Activated T-cell treated with anti-CD3 and anti-CD28 coated beads, Interleukin-2, amount 50 U/mL, for 72 hours (primary cell): Measurements from ENCODE around the gene ALKBH5. TPM values are rescaled to one million over a fixed set of nuclear protein-coding genes. Genes with fewer than 3 reads are reported as not detected.

ENCODE experiments used
- ATAC-seq, 2 donors: fragments of 150-1000 bp; cut with Tn5 transposase; replicated peaks in 1 of 2; 2 replicates each; pipeline ENCODE4 v1.10.0; 2021; ENCODE audit warnings: moderate library complexity in 2 of 2, mild to moderate bottlenecking in 1 of 2
- DNase-seq, 2 donors: peaks; one replicate each; pipeline ENCODE4 v3.0.0; 2021 to 2022; ENCODE audit warnings: mixed read lengths in 1 of 2
- H3K27ac Mint-ChIP-seq: one replicate; pipeline ENCODE4 v1.8.0; 2022; ENCODE audit warnings: mild to moderate bottlenecking, moderate library complexity, mixed read lengths
- H3K27me3 Mint-ChIP-seq: one replicate; pipeline ENCODE4 v1.8.0; 2022; ENCODE audit warnings: low read depth, mixed read lengths
- H3K36me3 Mint-ChIP-seq, 2 donors: one replicate each; pipeline ENCODE4 v1.8.0; 2022; ENCODE audit warnings: mixed read lengths in 2 of 2, mild to moderate bottlenecking in 1 of 2; ENCODE audit not compliant: insufficient read depth in 2 of 2
- H3K4me1 Mint-ChIP-seq: one replicate; pipeline ENCODE4 v1.8.0; 2022; ENCODE audit warnings: low read depth, mixed read lengths
- H3K4me3 Mint-ChIP-seq, 2 donors: one replicate each; pipeline ENCODE4 v1.8.0; 2022; ENCODE audit warnings: mild to moderate bottlenecking in 2 of 2, mixed read lengths in 2 of 2, moderate library complexity in 2 of 2
- H3K9me3 Mint-ChIP-seq, 2 donors: one replicate each; pipeline ENCODE4 v1.8.0; 2022; ENCODE audit warnings: mixed read lengths in 2 of 2
- total RNA-seq, 2 donors: library from RNA; stranded (reverse); gene quantifications; one replicate each; pipeline ENCODE4 v1.2.3, GENCODE V29; 2022

ALKBH5 gene
- total RNA-seq, 2 donors from 2014 or later: 125 to 133 TPM

GRCh38 chr17:18161207-18162145 is 22.2 kb upstream of the ALKBH5 start:
- Mint-ChIP-seq H3K36me3 (no peaks in the 10 kb centered on the region), H3K4me3 (no peak overlapping the region)

GRCh38 chr17:18163547-18163946 is 20.1 kb upstream of the ALKBH5 start:
- H3K4me1 Mint-ChIP-seq: no peaks in the 10 kb centered on the region
- DNase-seq: no peak
- H3K27ac Mint-ChIP-seq: no peak overlapping the region
- H3K36me3 Mint-ChIP-seq: no peaks in the 10 kb centered on the region
- no peaks in the 10 kb centered on the region for H3K27me3 Mint-ChIP-seq
- no peak overlapping the region for H3K4me3 Mint-ChIP-seq
- no peaks in the 10 kb centered on the region for H3K9me3 Mint-ChIP-seq
- no peak for ATAC-seq

More at GRCh38 chr17:18161207-18162145, 22.2 kb upstream of the ALKBH5 start:
- Mint-ChIP-seq H3K27ac (no peak overlapping the region), H3K4me1 (peaks cover 9% of the 10 kb centered on the region), H3K27me3 (no peaks in the 10 kb centered on the region), H3K9me3 (no peaks in the 10 kb centered on the region)
- no peak for ATAC-seq
- DNase-seq: no peak

DNA sequence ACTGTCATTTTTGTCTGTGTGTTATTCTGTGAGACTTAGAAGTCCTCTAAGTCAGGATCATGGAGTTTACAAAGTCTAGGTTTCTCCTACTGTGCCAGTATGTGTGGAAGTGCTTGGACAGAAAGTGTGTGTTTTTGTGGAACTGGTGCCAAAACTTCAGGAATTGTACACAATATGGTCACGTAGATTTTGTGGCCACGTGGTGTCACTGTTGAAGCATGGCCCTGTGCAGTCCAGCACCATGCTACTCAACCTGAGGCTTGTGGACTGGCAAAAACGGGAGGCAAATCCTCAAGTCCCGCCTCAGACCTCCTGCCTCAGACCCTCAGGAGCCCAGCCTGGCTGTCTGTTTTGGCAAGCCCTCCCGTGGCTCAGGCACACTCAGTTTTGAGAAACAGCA is 16.7 kb upstream of the ALKBH5 start:
- Mint-ChIP-seq H3K36me3 (no peaks in the 10 kb centered on the region), H3K4me3 (no peak overlapping the region), H3K4me1 (no peaks in the 10 kb centered on the region), H3K27me3 (no peaks in the 10 kb centered on the region), H3K9me3 (no peaks in the 10 kb centered on the region), H3K27ac (no peak overlapping the region)
- ATAC-seq: no peak
- DNase-seq: no peak

- Mint-ChIP-seq H3K9me3 (no peaks in the 10 kb centered on the region), H3K4me3 (no peak overlapping the region), H3K27me3 (no peaks in the 10 kb centered on the region), H3K36me3 (no peaks in the 10 kb centered on the region), H3K4me1 (no peaks in the 10 kb centered on the region), H3K27ac (no peak overlapping the region)
- no peak for ATAC-seq
- DNase-seq: no peak
Observed at GRCh38 chr17:18167421-18167820, 16.2 kb upstream of the ALKBH5 start.

GRCh38 chr17:18172531-18173278 is 10.9 kb upstream of the ALKBH5 start:
- Mint-ChIP-seq H3K4me3 (no peak overlapping the region), H3K9me3 (no peaks in the 10 kb centered on the region), H3K27ac (no peak overlapping the region), H3K4me1 (no peaks in the 10 kb centered on the region), H3K27me3 (no peaks in the 10 kb centered on the region), H3K36me3 (no peaks in the 10 kb centered on the region)
- ATAC-seq (no peak), DNase-seq (no peak)

- Mint-ChIP-seq H3K9me3 (no peaks in the 10 kb centered on the region), H3K36me3 (no peaks in the 10 kb centered on the region), H3K4me1 (no peaks in the 10 kb centered on the region), H3K4me3 (no peak overlapping the region), H3K27ac (no peak overlapping the region), H3K27me3 (no peaks in the 10 kb centered on the region)
- DNase-seq: no peak
- no peak for ATAC-seq
Observed at GRCh38 chr17:18173740-18174139, 9.9 kb upstream of the ALKBH5 start.

GRCh38 chr17:18176176-18176575 is 7.5 kb upstream of the ALKBH5 start:
- no peak overlapping the region for H3K27ac Mint-ChIP-seq
- no peak for DNase-seq

GRCh38 chr17:18177133-18177532 is 6.5 kb upstream of the ALKBH5 start:
- DNase-seq (no peak), ATAC-seq (no peak)
- Mint-ChIP-seq H3K36me3 (no peaks in the 10 kb centered on the region), H3K4me3 (no peak overlapping the region), H3K4me1 (peaks cover 26% of the 10 kb centered on the region), H3K27me3 (no peaks in the 10 kb centered on the region), H3K27ac (no peak overlapping the region), H3K9me3 (no peaks in the 10 kb centered on the region)

More at GRCh38 chr17:18176176-18176575, 7.5 kb upstream of the ALKBH5 start:
- Mint-ChIP-seq H3K36me3 (no peaks in the 10 kb centered on the region), H3K27me3 (no peaks in the 10 kb centered on the region), H3K9me3 (no peaks in the 10 kb centered on the region), H3K4me3 (no peak overlapping the region), H3K4me1 (peaks cover 17% of the 10 kb centered on the region)
- ATAC-seq: no peak

GRCh38 chr17:18177722-18178121 is 5.9 kb upstream of the ALKBH5 start:
- no peak for DNase-seq
- no peak overlapping the region for H3K4me3 Mint-ChIP-seq
- no peaks in the 10 kb centered on the region for H3K36me3 Mint-ChIP-seq
- no peaks in the 10 kb centered on the region for H3K9me3 Mint-ChIP-seq
- no peak for ATAC-seq
- H3K27ac Mint-ChIP-seq: no peak overlapping the region
- H3K4me1 Mint-ChIP-seq: peaks cover 32% of the 10 kb centered on the region
- H3K27me3 Mint-ChIP-seq: no peaks in the 10 kb centered on the region

GRCh38 chr17:18179196-18179595 is 4.4 kb upstream of the ALKBH5 start:
- H3K4me3 Mint-ChIP-seq: no peak overlapping the region
- no peak for ATAC-seq

DNA sequence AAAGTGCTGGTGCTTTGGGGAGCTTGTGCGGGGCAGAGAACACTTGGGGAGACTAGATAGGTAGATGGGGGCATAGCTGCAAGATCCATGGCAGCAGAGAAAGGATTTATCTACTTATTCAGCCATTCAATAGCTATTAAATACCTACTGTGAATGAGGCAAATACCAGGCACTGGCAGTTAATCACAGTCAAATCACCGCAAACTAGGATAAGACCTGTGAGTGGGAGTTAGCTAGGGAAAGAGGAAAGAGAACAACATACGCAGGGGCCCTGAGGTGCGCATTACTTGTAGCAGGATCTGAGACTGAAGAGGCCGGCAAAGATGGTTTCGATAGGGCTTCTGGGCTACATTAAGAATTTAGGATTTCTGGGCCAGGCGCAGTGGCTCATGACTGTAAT is 3.8 kb upstream of the ALKBH5 start:
- peaks cover 0 to 3% of the 10 kb centered on the region in 2 donors for H3K36me3 Mint-ChIP-seq
- DNase-seq: no peak
- H3K9me3 Mint-ChIP-seq: no peaks in the 10 kb centered on the region
- peak overlapping the region in 1 of 2 donors; percentile 32 for H3K4me3 Mint-ChIP-seq
- H3K27ac Mint-ChIP-seq: peak overlapping the region; percentile 61
- peaks cover 34% of the 10 kb centered on the region for H3K4me1 Mint-ChIP-seq
- no peak for ATAC-seq
- no peaks in the 10 kb centered on the region for H3K27me3 Mint-ChIP-seq

More at GRCh38 chr17:18179196-18179595, 4.4 kb upstream of the ALKBH5 start:
- Mint-ChIP-seq H3K27ac (peak overlapping the region; percentile 61), H3K27me3 (no peaks in the 10 kb centered on the region), H3K4me1 (peaks cover 32% of the 10 kb centered on the region), H3K9me3 (no peaks in the 10 kb centered on the region), H3K36me3 (peaks cover 0 to 2% of the 10 kb centered on the region in 2 donors)
- DNase-seq: no peak

- Mint-ChIP-seq H3K36me3 (peaks cover 3 to 7% of the 10 kb centered on the region in 2 donors), H3K9me3 (no peaks in the 10 kb centered on the region), H3K4me3 (peak overlapping the region; percentile 93 to 98), H3K27me3 (no peaks in the 10 kb centered on the region), H3K4me1 (peaks cover 50% of the 10 kb centered on the region), H3K27ac (peak overlapping the region; percentile 98)
- ATAC-seq: peak; percentile 12 to 14
- DNase-seq: peak; percentile 59 to 73
Observed at GRCh38 chr17:18181358-18181757, 2.3 kb upstream of the ALKBH5 start.
